SW 1271 (cell line): ENCODE results near the gene SMTNL1.
"Not testable (repeated sequence)": the region's sequence is repeated elsewhere in the genome, so short reads cannot be mapped to it uniquely, and the experiment has no call there.

Experiments used
- DNase-seq, 2 experiments: peaks; one replicate each; lab custom pipeline; 2025; lab: John Stamatoyannopoulos, UW

SMTNL1 gene

DNA sequence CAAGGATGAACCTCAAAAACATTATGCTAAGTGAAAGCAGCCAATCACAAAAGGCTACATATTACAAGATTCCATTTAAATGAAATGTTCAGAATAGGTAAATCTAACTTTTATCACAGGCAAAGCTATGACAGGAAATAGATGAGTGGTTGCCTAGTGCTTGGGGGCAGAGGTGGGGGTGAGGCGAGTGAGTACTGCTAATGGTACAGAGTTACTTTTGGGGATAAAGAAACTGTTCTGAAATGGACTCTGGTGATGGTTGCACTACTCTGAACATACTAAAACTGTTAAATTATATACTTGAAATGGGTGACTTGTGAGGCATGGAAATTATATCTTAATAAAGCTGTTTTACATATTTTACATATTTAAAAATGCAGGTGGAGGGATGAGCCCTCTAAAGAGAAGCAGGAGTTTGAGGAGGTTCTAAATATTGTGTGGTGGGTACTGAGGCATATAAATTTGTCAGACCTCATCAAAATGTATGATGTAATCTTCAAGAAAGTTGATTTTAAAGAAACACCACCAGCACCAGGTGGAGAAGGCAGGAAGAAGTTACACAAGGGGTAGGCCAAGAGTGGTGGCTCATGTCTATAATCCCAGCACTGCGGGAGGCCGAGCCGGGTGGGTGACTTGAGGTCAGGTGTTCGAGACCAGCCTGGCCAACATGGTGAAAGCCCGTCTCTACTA is 25.5 kb upstream of the SMTNL1 start:
- DNase-seq = no peak

DNA sequence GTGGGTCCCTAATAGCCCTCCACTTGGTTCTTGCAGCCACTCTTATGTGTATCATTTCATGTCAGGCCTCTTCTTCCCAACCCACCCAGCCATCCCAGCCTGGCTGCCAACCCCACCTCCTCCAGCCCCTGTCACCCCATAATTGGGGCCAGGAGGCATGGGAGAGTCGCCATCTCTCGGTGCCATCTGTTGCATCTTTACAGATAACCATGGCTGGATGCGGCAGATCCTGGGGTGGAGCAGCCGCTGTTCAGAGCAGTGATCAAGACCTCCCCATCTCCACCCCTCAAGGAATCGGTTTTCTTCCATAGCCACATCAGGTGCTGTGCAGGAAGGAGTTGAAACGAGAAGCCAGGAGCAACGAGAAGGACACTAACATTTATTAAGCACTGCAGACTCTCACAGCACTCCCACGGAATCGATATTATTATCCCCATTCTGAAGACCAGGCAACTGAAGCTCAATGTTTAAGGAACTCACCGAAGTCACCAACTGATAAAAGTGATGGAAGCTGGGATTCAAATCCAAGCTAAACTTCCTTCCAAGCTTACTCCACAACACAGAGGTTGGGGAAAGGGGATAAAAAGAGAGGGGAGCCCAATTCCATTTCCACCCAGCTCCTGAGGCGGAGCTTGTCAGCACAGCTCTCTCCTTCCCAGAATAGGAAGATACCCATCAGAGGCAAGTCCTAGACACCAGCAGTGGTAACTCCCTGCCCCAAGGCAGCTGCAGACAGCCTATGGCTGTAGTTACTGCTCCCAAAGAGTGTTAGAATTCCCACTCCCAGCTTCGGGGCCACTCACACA is 24.5 kb upstream of the SMTNL1 start:
- DNase-seq = no peak

DNA sequence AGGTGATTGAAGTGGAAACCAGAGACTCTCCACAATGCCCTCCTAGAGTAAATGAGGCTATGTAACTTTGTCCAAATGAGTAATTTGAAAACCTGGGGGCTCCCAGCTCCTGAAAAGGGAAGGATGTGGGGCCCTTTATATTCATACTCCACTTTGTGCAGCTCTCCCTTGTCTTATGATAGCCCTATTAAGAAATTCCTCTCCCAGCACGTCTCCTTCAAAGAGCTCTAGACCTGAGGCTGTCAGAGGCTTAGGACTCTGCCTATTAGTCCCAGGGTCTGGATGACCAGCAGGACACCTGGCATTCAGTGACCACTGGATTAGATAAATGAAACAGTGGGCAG is 24.0 kb upstream of the SMTNL1 start:
- DNase-seq = no peak

DNA sequence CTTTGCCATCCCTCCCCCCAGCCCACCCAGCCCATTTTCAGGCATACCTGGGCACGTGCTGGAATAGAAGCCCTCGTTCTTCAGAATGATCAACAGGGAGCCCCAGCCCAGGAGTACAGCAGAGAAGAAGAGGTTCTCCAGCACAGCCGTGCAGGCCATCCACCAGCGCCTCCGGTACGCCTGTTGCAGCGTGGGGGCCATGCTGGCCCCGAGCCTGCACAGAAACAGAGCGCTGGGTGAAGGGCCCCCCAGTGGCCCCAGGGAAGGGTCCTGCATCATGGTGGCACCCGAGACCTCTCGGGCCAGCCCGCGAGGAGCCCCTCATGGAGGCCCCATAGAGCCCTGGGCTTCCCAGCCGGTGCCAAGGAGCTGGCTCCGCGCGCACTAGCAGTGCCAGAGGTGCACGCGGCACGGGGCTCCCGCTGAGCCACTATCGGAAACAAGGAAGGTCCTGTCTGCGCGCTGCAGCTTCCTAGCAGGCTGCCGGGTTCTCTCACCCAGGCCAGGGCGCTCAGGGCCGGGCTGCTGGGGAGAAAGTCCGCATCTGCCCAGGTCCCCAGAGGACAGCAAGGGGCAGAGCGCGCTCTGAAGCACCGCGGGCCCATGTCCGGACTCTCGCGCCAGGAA is 23.4 kb upstream of the SMTNL1 start:
- no peak for DNase-seq

DNA sequence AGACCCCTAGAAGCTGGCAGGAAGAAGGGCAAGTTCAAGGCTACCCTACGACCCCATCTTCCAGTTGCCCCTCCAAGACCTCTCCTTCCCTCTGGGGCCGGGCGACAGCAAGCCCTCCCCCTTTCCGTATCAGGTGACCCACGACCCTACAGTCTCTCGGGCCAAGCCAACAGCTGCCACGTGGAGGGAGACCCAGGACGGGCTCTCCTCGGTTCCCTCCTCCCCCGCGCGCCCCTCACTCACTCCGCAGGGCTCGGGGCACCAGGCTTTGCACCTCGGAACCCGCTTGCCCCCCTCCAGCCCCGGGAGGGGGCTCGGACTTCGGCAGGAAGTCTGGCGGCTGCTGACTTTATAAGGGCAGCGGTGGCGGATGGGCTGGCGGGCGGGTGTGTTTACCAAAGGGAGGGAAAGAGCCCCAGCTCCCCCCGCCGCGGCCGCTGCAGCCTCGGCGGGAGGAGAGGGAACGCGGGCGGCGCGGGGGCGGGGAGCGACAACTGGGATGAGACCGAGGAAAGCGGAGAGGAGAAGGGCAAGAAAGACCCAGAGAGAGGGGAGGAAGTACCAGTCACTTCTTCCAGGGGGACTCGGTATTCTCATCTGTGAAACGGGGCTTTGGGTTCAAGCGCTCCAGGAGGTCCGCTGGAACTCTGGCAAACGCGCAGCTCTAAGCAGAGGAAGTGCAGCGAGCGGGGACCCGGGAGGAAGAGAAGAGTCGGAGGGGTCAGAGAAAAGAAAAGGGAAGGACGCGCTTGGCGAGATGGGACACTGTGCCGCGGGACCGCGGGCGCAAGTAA is 22.7 kb upstream of the SMTNL1 start:
- DNase-seq = no peak

DNA sequence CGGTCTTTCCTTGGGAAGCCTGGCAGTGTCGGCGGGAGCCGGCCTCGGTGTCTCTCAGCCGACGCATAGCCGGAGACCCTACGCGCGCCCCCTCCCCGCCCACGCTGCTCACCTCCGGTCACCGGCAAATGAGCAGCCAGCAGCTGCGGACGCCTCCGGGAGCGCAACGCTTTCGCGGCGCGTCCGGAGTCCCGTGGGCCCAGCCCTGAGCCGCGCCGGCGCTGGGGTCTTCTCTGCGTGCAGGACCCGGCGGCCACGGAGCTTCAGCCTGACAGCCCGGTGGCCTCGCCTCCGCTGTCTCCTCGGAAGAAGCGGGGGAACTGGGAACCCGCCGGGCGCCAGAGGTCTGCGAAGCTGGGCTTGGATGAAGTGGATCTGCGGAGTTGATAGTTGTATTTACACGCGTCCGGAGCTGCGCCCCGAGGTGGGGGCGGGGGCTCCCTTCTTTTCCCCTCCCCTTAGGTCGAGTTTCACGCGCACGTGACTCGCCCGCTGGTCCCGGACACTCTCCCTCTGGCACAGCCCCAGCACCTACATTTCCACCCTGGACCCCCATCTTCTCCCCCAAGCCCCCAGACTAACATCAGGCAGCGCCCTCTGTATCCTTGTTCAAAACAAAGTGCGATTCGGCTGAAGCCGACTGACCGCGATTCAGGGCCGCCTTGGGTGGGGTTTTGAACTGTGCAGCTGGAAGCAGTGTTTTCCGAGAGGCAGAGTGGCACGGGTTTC is 21.9 kb upstream of the SMTNL1 start, which contains the start of gene SLC43A1:
Gene SLC43A1 (minus strand): TSS at position 371 of the 729 bp plus-strand sequence. CDS start 1,591 bp downstream, outside the sequence.
- peak in 1 of 2 experiments; percentile 30 for DNase-seq

DNA sequence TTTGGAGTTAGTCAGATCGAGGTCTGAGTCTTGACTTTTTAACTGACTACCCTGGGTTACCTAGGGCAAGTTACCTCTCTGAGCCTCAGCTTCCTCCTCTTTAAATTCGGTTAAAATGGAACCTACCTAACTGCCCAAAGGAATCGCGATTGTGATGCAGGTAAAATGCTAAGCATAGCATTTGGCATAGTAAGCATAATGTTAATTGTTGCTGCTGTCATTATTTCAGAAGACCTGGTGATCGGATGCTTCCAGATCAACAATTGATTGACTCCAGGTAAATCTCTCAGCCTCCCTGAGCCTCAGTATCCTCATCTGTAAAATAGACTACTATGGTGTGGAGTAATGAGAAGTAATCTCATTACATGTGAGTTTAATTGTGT is 21.3 kb upstream of the SMTNL1 start:
- DNase-seq = no peak

DNA sequence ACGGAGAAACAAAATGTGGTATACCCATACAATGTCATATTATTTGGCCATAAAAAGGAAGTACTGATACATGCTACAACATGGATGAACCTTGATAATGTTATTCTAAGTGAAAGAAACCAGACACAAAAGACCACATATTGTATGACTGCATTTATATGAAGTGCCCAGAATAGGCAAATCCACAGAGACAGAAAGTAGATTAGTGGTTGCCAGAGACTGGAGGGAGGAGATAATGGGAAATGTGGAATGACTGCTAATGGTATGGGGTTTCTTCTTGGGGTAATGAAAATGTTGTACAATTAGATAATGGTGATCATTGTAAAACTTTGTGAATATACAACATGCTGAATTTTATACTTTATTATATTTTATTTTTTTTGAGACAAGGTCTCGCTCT is 16.3 kb upstream of the SMTNL1 start:
- no peak for DNase-seq

DNA sequence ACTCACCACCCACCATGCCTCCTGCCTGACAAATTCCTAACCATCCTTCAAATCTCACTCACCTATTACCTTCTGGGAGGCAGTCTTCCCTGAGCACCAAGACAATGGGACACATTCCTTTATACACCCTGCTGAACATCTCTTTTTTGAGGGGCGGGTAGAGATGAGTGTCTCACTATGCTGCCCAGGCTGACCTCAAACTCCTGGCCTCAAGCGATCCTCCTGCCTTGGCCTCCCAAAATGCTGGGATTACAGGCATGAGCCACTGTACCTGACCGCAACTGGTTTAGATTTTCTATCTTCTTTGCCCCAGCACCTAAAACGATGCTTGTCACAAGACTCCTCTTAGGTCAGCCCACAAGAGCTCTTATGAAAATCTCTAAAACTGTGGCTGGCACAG is 14.0 kb upstream of the SMTNL1 start:
- DNase-seq = no peak

DNA sequence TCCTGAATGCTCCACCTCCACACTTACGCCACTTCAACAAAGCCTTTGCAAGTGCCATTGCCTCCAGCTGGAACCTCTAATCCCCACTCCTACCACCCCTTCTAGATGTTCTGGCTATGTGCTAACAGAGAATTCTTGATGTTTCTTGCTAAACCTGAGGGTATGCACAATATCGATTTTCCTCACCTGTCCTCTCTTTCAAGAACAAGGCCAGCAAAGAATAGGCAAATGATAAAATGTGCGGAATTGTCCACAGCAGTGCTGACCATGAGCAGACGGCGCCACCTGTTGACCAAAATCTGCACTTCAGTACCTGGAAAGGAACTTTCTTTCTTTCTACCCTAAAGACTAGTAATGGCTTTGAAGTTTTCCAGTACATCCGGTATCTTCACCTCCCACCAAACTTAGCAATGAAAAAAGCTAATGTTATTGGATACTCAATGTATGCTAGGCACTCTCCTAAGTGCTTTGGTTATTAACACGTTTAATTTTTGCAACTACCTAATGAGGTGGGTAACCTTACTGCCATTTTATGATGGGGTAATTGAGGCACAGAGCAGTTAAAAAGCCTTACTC is 10.3 kb upstream of the SMTNL1 start:
- DNase-seq = peak in 1 of 2 experiments; percentile 57

DNA sequence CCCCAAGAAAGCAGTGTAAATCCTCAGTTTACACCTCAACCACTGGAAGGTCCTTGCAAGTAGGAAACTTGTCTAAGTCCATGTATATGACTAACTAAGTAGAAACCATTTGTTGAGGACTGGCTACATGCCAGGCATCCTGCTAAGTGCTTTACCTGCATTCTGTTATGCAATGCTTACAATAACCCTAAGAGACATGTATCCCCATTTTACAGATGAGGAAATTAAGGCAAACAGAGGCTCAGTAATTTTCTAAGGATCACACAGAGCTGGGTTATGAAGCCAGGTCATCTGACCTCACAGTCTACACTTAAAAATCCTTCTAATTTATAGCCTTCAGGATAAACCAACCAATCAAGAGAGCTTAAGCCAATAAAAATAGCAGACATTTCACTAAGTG is 8.4 kb upstream of the SMTNL1 start:
- no peak for DNase-seq

DNA sequence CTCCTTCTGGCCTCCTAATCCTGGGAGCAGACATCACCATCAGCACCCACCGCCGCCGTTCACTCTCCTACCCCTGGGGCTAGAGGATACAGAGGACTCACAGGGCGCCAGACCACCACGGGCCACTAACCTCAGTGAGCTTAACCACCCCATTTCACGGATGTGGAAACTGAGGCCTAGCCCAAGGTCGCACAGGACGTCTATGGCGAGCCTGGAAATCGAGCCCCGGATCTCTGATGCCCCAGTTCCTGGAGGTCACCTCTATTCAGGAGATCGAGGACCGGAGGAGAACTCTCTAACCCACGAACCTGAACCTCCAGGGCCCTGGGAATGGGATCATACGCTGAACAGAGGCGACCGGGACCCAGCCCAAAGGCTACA is 7.2 kb upstream of the SMTNL1 start:
- DNase-seq = no peak

DNA sequence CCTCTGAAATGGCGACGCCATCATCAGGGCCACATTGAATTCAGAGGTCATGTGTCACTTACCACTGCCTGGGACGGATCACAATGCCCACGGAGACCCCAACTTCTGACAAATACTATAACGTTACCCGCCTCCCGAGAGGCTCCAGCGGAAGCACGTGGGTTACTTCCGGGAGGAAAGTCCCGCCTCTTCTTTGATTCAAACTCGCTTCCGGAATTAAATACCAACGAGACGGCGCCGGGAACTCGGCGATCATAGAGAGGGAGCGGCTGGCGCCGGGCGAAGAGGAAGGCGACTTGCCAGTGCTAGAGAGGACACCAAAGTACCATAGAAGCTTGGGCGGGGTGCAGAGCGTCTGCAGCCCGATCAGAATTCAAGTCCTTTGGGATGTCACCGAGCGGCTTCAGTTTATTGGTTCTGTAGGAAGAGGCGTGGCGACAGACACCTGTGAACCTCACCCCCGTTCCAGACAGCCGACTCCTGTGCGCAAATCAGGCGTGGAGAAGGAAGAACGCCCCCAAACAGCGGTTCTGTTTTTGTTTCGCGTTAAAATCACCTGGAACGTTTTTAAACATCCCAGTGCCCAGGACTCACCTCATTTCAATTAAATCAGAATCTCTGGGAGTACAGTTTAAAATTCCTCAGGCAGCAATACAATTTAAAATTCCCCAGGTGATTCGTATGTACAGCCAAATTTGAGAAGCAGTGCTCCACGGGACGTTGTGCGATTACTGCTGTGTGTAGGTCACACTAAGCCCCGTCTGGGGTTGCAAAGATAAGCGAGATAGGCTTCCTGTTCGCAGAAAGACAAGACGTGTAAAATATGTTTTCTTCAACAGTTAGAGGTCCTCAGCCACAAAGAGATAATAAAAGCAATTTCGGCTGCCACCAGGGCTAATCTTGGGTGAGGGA is 6.5 kb upstream of the SMTNL1 start, which contains the start of gene TIMM10:
Gene TIMM10 (minus strand): TSS at position 159 of the 912 bp plus-strand sequence. CDS start 565 bp downstream, outside the sequence.
- DNase-seq = peak; percentile 94 to 99

DNA sequence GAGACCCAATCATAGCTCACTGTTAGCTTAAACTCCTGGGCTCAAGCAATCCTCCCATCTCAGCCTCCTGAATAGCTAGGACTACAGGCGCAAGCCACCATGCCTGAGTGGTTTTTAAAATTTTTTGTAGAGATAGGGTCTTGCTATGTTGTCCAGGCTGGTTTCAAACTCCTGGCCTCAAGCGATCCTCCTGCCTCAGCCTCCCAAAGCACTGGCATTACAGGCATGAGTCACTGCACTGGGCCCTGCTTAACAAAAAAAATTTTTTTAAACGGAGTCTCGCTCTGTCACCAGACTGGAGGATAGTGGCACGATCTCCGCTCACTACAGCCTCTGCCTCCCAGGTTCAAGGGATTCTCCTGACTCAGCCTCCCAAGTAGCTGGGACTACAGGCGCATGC is 2.9 kb upstream of the SMTNL1 start:
- DNase-seq = not testable (repeated sequence)

DNA sequence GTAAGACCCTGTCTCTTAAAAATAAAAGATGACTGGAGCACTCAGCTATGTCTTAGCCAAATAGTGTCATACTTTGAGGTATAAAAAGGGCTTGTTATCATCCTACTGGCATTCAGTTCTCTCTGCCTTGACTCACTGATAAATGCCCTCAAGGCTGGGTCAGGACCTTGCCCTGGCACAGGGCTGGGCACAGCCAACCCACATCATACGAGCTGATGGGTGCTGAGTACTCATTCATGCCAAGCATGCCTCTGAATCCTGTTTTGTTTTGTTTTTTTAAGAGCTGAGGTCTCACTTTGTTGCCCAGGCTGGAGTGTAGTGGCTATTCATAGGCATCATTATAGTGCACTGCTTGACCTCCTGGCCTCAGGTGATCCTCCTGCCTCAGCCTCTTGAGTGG is 1.9 kb downstream of the SMTNL1 start:
- DNase-seq = no peak

DNA sequence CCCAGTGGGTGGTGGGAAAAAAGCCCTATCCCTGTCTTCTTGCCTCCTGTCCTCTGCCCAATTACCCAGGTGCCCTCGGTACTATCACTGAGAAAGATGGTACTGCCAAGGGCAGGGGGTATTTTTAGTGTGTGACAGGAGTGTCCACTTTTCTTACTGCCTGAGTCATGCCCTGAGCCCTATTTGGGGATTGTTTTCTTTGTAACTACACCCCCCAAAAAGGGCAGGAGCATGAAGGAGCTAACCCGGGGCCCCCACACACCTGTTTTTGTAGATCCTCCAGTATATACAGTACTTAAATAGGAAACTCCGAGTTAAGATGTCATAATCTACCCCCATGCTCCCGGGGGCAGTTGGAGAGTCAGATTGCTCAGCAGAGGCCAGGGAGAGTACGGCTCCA is 3.8 kb downstream of the SMTNL1 start:
- no peak for DNase-seq

DNA sequence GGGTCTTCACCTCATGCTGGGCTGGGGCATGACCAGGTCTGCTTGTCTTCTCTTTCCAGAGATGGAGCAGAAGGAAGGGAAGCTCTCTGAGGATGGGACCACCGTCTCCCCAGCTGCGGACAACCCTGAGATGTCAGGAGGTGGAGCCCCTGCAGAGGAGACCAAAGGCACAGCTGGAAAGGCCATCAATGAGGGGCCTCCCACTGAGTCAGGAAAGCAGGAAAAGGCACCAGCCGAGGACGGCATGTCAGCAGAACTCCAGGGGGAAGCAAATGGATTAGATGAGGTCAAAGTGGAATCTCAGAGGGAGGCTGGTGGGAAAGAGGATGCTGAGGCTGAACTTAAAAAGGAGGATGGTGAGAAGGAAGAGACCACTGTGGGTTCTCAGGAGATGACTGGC is 5.2 kb downstream of the SMTNL1 start:
- no peak for DNase-seq

DNA sequence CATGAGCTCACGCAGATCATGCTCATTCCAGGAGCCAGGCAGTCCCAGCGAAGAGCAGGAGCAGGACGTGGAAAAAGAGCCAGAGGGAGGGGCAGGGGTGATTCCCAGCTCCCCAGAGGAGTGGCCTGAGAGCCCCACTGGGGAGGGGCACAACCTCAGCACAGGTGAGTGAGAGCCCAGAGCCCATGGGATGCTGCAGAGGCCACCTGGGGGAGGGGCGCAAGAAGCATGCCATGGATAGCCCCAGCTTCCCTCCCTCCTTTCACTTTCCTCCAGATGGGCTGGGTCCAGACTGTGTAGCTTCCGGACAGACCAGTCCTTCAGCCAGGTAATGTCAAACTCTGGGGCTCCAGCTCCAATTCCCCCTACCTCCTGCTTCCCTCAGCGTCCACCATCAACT is 6.2 kb downstream of the SMTNL1 start:
- no peak for DNase-seq

DNA sequence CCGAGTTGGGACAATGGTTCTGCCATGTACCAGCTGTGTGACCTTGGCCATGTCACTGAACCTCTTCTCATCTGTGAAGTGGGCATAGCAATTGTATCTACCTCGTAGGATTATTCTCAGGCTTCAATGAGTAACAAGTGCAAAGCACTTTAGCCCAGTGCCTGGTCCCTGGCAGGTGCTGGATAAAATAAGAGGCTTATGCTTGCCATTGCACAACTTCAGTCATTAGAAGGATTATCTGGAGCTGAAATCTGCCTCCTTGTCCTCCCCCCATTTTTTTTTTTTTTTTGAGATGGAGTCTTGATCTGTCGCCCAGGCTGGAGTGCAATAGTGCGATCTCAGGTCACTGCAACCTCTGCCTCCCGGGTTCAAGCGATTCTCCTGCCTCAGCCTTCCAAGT is 7.2 kb downstream of the SMTNL1 start:
- no peak for DNase-seq

DNA sequence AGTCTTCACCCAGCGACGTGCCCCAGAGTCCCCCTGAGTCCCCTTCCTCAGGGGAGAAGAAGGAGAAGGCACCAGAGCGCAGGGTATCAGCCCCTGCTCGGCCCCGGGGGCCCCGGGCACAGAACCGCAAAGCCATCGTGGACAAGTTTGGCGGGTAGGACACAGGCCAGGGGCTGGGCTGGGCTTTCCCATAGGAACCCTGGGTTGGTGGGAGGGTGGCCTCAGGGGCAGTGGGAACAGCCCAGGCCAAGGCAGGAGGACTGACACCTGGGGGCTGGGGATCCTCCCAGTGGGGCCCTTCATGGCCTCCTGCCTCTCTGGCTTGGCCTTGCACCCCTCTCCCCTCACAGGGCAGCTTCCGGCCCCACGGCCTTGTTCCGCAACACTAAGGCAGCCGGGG is 8.5 kb downstream of the SMTNL1 start:
- DNase-seq = no peak
